ENCODE measurements around the gene ANAPC1. TPM values are rescaled to one million over a fixed set of nuclear protein-coding genes. Genes with fewer than 3 reads are reported as not detected.
"Not testable (repeated sequence)": the region's sequence is repeated elsewhere in the genome, so short reads cannot be mapped to it uniquely, and the experiment has no call there.

ANAPC1 gene
- total RNA-seq, 1 donor from 2014 or later: 40.8 TPM

DNA sequence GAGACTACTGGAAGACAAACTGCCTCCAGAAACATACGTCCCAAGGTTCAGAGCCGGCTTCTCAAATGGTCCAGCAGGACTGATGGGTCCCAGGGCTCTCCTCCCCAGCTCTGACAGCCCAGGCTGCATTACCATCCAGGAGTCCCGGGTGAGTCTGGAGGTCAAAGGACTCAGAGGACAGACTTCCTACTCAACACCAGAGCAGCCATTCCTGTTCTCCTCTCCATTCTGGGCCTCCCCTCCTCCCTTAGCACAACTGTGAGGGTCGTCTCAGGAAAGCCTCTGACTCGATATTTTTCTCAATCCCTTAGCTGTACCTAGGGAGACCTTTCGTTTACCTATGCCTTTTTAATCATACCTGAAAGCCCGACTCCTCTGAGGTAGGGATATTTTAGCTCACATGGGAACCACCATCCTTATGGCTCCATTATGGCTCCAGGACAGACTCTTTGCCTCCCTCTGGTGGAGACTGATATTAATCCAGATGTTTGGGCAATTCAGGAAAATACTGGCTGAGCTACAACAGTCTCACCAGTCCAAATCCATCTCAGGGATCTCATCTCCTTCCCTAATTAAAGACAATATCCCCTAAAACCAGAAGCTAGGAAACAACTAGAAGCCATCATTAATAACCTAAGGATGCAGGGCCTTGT, 70.9 kb downstream of the ANAPC1 start:
- not testable (repeated sequence) for DNase-seq (ENCODE audit: extremely low read depth, low read depth, low spot score)

DNA sequence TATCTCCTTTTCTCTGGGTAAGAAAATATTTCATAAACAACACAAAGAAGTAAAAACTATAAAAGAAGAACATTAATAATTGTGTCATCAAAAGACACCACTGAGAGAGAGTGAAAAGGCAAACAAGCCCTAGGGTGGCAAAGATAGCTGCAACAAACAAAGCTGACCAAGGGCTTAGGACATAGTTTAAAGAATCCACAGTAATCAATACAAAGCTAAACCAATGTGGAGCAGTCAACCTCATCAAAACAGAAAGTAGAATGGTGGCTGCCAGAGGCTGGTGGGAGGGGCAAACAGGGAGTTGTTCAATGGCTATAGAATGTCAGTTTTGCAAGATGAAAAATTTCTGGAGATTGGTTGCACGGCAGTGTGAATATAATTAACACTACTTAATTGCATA, 93.4 kb downstream of the ANAPC1 start:
- not testable (repeated sequence) for DNase-seq (ENCODE audit: extremely low read depth, low read depth, low spot score)

DNA sequence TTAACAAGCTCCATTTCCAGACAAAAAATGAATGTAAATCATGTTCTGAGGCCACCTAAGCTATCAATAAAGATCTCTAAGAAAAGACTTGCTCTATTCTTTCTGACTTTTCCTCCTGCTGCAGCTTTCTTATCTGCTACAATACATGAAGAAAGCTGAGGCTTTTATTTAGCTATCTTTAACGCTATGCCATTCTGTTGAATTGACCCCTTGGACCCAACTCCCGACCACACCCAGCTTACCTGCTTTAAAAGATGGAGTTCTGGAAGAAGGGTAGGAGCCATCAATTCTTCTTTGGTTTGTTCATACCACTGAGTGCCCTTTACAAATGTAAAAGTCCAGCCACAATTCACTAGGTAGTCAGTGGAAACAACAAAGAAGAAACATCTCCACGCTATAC, 99.9 kb downstream of the ANAPC1 start:
- not testable (repeated sequence) for DNase-seq (ENCODE audit: extremely low read depth, low read depth, low spot score)

DNA sequence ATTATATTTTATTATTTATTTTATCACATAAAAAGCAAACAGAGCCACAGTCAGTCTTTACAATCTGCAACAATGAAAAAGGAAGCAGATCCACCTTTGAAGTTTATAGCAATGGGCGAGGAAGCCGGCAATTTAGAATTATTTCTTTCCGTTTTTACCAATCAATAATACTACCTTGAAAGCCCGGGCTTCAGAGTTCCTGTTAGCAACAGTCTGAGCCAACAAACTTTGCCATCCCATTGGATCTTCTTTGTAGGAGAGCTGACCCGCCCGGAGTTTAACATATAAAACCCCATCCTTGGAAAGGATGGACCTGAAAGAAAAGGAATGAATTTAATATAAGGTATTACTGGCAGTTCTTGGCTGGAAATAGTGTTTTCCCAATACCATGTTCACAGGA, 101.8 kb downstream of the ANAPC1 start:
- not testable (repeated sequence) for DNase-seq (ENCODE audit: extremely low read depth, low read depth, low spot score)

DNA sequence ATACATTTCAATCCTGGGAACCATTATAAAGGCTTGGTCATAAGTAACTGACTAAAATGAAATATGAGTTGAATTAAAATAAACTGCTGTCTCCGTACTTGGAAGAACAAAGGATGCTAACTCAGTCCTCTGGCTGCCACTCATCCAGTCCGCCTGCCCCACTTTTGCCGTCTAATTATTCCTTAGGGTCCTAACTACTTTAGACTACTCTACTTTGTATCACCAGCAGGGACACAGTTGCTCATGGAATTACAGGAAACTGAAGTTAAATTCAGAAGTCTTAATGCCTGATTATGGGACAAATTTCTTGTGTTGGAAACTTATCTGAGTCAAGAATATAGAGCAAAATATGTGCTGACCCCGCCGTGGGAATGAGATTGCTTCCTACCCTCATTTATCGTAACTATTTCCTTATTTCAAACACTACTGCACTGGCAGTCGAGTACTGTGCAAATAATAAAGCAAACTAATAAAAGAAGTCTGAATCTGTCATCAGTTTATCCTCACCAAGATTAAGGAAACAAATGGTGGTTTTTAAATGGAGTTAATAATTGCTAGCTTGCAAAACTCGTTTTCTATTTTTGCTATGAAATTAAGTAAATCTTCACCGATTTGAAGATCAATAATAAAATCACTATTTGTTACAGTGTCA, 102.4 kb downstream of the ANAPC1 start:
- not testable (repeated sequence) for DNase-seq (ENCODE audit: extremely low read depth, low read depth, low spot score)

DNA sequence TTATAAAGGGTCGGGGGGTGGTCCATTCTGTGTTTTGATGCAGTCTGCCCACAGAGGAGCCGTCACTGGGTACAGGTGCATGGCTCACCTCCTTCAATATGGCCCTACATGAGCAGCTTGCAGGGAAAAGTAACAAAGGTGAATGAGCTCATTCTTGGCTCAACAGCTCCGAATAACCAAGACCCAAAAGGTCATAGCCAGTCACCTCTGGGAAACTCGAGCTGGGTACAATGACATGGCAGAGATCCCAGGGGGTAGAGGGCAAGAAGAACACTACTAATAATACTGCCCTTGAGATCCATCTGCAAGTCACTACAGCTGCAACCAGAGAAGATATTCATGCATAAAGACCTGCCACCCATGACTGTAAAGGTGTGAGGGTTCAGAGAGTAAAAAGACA, 106.8 kb downstream of the ANAPC1 start:
- DNase-seq (ENCODE audit: extremely low read depth, low read depth, low spot score): not testable (repeated sequence)

DNA sequence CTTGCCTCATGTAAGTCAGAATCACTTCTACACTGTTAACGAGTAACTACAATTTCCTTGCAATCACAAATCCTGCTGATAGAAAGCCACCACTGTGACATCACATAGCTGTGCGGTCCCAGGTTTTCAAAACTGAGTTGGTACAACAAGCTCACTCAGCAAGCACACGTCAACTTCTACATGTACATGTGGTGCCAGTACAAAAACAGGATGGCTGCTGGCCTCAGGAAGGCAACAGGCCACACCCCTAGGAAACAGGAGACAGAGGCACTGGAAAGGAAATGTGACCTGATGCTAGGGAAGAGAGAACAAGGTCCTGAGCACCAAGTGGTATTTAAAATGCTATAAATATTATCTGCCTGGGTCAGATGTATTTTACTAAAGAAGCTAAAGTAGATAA, 107.7 kb downstream of the ANAPC1 start:
- not testable (repeated sequence) for DNase-seq (ENCODE audit: extremely low read depth, low read depth, low spot score)

DNA sequence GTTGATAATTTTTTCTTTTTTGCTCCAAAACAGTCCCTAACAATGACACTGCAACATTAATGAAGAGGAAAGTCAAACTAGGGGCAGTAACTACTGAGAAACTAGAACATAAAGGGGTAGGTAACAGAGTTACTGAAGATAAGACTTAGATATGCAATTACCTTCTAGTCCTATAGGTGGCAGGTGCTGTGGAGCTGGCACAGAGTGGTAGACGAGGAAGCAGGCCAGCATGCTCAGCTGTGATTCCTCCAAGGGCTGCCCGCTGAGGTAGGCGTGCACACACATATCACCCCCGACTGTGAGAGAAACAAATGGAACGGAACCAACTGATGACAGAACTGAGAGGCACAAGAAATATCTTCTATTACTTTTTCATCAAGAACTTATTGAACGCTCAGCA, 111.8 kb downstream of the ANAPC1 start:
- not testable (repeated sequence) for DNase-seq (ENCODE audit: extremely low read depth, low read depth, low spot score)

DNA sequence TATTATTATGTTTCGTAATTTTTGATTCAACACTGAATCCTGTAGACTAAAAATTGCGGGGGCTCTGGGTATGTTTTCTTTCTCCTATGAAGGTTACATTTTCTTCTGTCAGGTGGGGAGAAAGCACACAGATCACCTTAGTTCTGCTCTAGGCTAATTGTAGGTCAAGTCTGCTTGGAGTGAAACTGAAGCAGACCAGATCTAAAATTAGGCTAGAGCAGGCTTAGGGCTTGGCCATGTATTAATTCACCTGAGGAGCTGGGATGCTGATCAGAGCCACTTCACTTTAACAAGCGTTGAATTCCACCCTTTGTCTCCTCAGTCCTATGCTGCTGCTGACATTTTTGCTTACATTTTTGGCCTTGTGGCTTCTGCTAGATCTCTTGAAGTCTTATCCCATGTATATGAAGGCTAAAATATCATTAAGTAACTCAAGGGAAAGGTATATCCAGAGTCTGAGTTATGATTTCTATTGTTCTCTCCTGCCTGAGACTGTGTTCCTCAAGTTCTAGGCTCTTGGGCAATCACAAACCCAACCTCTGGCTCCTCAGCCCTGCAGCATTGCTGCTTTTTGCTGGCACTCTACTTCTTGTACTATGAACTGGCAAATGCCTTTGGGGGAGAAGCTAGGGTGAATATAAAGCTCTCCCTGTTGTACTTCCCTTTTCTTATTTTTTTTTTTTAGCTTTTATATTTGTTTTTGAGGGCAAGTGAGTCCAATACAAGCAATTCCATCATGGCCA, 112.9 kb downstream of the ANAPC1 start:
- DNase-seq (ENCODE audit: extremely low read depth, low read depth, low spot score): not testable (repeated sequence)

DNA sequence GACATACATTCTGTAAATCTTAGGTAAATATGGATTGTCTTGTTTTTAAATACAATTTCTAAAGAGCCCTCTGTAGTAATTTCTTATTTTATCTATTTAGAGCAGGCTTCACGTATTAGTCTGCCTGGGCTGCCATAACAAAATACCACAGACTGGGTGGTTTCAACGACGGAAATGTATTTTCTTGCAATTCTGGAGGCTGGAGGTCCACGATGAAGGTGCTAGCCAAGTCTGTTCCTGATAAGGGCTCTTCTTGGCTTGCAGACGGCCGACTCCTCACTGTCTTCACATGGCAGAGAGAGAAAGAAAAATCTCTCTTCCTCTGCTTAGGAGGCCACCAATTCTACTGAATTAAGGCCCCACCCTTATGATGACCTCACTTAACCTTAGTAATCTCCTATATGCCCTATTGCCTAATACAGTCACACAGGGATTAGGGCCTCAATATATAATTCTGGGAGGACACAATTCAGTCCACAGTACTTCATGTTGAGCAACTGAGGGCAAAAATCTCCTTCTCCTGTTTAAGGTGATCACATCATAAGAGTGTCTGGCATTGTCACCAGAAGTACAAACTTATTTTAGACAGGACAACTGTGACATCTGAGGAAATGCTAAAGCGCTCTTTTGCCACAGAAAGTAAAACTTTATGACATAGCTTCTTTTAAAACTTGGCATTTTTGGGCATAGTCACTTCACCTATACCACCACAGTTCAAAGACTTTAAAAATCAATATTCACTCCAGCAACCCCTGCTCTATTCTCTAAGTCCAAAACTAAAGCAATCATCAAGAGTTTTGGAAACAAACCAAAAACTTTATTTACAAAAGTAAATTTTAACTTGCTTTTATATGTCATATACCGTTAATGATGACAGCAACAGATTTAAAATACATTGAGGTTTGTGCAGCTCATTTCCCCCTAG, 115.5 kb downstream of the ANAPC1 start:
- not testable (repeated sequence) for DNase-seq (ENCODE audit: extremely low read depth, low read depth, low spot score)

DNA sequence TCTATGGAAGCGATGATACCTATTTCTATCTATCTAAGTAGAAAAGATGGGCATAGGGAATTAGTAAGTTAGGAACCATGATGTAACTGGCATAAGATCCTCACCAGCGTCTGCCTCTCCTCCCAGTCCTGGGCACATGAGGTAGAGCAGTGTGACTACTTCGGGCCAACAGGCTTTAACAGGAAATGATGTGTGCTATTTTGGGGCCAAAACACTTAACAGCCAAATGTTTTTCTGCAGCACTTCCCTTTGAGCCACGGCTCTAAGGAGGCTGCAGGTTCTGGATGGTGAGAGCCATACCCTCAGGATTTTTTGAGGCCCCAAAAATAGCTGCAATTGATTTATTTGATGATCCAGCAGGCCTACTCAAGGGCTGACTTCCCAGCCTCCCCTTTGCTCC, 116.9 kb downstream of the ANAPC1 start:
- DNase-seq (ENCODE audit: extremely low read depth, low read depth, low spot score): not testable (repeated sequence)

DNA sequence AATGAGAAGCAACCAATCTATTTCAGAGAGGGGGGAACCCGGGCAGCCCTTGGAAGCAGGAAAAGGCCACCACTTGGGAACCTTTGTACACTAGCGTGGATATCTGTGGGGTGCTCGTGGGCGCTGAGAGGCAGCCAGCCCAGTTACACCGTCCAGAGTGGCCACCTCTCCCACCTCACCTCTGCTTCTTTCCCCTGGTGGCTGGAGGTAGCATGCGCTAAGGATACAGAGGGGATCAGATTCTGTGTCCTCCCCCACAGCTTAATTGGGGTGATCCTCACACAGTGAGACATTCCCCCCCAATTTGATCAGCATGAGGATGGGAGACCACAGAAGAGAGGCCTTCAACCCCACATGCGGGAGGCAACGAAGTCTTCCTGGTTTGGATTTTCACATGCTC, 117.7 kb downstream of the ANAPC1 start:
- DNase-seq (ENCODE audit: extremely low read depth, low read depth, low spot score): not testable (repeated sequence)

DNA sequence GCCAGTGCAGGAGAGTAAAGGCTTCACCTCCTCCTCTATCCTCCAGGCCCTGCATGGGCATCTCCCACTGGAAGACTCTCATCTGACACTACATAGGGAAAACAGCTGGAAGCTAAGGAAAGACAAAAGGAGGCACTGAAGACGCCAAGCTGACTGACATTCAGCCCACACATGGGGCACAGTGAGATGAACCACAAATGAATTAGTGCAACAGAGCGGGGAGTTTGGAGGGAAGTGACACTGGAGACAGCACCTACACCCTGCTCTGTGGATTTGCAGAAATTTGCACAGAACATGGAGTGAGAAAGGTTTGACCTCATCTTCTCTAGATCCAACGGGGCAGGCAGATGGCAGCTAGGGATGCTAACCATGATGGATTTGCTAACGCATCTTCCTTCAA, 119.8 kb downstream of the ANAPC1 start:
- DNase-seq (ENCODE audit: extremely low read depth, low read depth, low spot score): not testable (repeated sequence)

DNA sequence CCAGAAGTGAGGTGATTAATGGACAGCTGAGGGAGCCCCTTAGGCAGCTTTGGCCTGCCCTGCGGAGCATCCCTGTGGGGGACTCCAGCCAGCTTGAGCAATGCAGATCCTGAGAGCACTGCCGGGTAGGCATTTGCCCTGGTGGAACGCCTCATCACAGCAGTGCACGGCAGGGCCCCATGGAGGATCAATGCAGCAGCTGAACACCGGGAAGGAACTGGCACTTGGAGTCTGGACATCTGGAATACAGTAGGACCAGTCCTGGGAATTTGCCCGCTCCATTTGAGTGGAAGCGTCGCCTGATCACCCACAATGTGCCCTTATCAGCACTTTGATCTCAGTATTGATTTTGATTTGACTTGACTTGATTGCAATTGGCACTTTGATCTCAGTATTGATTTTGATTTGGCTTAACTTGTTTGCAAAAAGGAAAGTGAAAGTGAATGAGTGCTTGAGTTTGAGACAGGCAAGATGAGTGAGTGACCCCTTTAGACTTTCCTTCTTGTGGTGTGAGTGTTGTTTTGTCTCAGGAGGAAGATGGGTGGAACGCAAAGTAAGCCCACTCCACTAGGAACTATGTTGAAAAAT, 123.2 kb downstream of the ANAPC1 start:
- DNase-seq (ENCODE audit: extremely low read depth, low read depth, low spot score): not testable (repeated sequence)

DNA sequence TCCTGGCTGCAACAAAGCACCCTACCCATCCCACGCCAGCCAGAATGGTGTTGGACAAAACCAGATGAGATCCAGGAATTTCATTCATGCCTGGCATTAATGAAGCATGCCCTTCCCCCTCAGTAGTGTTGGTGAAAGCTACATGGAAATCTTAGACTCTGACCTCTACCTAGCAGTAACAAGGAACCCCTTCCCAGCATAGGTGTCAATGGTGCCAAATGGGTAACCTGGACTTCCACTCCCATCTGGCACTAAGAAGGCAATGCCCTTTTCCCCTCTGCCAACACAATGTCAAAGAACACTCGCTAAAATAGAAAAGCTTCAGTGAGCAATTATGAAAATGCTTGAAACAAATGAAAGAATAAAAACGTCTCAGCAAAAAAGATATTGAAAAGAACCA, 131.5 kb downstream of the ANAPC1 start:
- DNase-seq (ENCODE audit: extremely low read depth, low read depth, low spot score): not testable (repeated sequence)

DNA sequence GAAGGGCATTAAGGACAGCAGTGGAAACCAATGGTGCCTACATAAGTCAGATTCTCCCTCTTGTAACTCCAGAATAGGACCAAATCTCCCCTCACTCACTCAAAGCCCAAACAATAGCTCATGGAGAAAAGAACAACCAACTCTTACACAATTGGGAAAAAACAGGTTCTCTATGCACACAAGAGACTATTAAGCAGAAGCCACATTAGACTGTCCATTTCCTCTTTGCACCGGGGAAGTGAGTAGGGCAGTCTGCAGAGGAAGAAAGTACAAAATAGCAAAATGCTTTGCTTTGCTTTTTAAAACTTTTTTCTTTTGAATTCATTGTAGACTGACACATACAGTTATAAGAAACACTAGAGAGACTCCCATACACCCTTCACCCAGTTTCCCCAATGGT, 133.4 kb downstream of the ANAPC1 start:
- not testable (repeated sequence) for DNase-seq (ENCODE audit: extremely low read depth, low read depth, low spot score)

DNA sequence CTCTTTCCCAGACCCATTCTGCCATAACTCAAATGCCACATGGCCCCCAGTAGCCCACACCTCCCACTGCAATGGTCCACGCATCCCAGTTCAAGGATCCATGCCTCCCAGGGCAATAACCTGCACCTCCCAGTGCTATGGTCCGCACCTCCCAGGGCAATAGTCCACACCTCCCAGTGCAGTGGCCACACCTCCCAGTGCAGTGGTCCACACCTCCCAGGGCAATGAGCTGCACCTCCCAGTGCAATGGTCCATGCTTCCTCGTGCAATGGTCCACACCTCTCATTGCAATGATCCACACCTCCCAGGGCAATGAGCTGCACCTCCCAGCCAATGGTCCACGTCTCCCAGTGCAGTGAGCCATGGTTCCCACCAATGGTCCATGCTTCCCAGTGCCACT, 135.6 kb downstream of the ANAPC1 start:
- DNase-seq (ENCODE audit: extremely low read depth, low read depth, low spot score): not testable (repeated sequence)

DNA sequence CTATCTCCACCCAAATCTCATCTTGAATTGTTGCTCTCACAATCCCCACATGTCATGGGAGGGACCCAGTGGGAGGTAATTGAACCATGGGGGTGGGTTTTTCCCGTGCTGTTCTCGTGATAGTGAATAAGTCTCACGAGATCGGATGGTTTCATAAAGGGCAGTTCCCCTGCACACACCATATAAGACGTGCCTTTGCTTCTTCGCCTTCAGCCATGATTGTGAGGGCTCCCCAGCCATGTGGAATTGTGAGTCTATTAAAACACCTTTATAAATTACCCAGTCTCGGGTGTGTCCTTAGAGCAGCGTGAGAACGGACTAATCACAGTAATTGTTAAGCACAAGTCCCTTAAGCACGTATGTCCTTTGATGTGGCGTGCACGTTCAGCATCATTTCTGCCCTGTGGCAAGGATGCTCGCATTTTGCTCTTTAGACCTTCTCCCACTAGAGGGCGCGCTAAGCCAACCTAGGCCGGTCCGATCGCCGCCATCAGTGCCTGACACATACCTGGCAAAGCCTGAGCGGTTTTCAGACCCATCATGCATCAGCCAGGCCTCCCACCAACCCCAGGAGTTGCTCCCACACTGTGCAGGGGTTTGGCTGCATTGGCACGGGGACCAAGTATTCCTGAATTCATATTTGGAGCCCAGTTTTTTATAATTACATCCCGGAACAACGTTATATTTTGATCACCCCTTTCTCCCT, 136.4 kb downstream of the ANAPC1 start:
- not testable (repeated sequence) for DNase-seq (ENCODE audit: extremely low read depth, low read depth, low spot score)

DNA sequence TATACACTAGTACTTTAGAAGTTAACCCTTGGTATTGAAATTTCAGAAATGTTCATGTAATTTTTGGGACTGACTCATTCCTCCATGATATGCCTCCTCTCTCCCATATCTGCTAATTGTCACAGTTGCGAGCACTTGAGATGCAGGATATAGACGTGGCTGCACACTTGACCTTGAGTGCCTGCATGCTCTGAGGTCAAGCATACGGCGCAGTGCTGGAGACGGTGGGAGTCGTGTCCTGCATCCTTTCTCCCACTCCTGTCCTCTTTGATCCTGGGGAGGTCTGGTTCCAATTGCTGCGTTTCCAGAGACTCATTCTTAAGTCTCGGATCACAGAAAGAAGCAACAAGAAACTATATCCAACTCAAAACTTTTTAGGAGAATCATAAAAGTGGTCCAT, 139.2 kb downstream of the ANAPC1 start:
- not testable (repeated sequence) for DNase-seq (ENCODE audit: extremely low read depth, low read depth, low spot score)

DNA sequence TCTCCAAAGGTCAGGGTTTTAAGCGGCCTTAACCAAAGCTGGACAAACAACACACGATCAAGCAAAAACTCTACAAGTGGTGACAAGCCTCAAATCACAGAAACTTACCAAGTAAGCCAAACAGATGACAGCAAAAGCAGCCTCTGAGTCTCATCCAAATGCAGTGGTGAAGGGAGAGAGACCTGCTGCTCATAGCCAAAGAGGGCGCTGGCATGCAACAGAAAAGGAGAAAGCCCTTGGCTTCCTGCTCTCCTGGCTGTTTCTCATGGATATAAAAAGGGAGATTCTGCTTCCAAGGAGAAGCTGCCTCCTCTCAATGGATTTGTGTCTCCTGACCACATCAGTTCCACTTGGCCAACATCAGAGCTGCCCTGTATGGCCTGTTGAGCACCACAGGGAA, 142.5 kb downstream of the ANAPC1 start:
- DNase-seq (ENCODE audit: extremely low read depth, low read depth, low spot score): not testable (repeated sequence)
